ENCODE measurements around the gene ZNF778.

DNA sequence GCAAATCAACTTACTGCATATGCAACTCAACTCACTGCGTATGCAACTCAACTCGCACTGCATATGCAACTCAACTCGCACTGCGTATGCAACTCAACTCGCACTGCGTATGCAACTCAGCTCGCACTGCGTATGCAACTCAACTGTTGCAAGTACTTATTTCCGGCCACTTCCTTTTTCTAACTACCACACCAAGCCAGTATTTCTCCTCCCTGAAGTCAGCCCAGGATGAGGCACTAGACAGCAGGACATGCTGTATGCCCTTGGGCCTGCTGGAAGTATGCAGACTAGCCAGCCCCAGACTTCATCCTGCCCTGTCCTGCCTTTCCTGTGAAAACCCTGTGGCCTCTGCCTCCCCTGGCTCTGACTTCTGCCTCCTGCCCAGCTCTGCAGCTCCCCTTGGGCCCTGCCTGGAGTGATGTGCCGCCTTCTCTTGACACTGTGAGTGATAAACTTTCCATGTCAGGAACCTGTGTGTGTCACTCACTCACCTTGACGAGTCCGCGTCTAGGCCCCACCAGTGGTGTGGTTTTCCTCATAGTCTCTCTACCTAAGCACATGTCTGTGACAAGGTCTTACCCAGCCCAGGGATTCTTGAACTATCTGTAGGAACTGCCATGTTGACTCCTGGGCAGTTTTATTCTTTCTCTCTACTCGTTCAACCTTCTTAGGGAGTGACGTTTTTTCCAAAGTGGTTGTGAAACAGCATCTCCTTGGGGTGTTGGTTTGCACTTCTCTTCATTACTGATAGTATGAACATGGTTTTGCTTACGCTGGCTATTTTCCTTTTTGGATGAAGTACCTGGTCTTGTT lies 16.4 kb downstream of the ZNF778 start:
- TF ChIP-seq, protein P1, sequence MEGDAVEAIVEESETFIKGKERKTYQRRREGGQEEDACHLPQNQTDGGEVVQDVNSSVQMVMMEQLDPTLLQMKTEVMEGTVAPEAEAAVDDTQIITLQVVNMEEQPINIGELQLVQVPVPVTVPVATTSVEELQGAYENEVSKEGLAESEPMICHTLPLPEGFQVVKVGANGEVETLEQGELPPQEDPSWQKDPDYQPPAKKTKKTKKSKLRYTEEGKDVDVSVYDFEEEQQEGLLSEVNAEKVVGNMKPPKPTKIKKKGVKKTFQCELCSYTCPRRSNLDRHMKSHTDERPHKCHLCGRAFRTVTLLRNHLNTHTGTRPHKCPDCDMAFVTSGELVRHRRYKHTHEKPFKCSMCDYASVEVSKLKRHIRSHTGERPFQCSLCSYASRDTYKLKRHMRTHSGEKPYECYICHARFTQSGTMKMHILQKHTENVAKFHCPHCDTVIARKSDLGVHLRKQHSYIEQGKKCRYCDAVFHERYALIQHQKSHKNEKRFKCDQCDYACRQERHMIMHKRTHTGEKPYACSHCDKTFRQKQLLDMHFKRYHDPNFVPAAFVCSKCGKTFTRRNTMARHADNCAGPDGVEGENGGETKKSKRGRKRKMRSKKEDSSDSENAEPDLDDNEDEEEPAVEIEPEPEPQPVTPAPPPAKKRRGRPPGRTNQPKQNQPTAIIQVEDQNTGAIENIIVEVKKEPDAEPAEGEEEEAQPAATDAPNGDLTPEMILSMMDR (IDR thresholded peaks at IDR 0.05) = no peak
- TF ChIP-seq RCOR1 (IDR thresholded peaks at IDR 0.05; ENCODE audit: low read depth, low read length) (no peak), EP300 (IDR thresholded peaks at IDR 0.05) (no peak), SREBF2 (IDR thresholded peaks at IDR 0.05) (no peak), JUNB (IDR thresholded peaks at IDR 0.05) (no peak), HOXB5 (CRISPR knock-in tag; IDR thresholded peaks at IDR 0.05) (no peak), POLR2A (IDR thresholded peaks at IDR 0.05; ENCODE audit: low read length) (no peak), CBX8 (IDR thresholded peaks at IDR 0.05) (no peak)
- TF ChIP-seq, protein P2, sequence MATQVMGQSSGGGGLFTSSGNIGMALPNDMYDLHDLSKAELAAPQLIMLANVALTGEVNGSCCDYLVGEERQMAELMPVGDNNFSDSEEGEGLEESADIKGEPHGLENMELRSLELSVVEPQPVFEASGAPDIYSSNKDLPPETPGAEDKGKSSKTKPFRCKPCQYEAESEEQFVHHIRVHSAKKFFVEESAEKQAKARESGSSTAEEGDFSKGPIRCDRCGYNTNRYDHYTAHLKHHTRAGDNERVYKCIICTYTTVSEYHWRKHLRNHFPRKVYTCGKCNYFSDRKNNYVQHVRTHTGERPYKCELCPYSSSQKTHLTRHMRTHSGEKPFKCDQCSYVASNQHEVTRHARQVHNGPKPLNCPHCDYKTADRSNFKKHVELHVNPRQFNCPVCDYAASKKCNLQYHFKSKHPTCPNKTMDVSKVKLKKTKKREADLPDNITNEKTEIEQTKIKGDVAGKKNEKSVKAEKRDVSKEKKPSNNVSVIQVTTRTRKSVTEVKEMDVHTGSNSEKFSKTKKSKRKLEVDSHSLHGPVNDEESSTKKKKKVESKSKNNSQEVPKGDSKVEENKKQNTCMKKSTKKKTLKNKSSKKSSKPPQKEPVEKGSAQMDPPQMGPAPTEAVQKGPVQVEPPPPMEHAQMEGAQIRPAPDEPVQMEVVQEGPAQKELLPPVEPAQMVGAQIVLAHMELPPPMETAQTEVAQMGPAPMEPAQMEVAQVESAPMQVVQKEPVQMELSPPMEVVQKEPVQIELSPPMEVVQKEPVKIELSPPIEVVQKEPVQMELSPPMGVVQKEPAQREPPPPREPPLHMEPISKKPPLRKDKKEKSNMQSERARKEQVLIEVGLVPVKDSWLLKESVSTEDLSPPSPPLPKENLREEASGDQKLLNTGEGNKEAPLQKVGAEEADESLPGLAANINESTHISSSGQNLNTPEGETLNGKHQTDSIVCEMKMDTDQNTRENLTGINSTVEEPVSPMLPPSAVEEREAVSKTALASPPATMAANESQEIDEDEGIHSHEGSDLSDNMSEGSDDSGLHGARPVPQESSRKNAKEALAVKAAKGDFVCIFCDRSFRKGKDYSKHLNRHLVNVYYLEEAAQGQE (IDR thresholded peaks at IDR 0.05) = no peak
